Mammary epithelial cell (primary cell): ENCODE results near the gene LMAN1L.

Source experiments
- CTCF ChIP-seq, 2 donors: IDR thresholded peaks in 1 of 2; conservative IDR thresholded peaks in 1 of 2; 2 replicates each; pipeline ENCODE4 v1.5.1; 2011 to 2012; ENCODE audit warnings: inconsistent platforms in 2 of 2, low read length in 2 of 2, mild to moderate bottlenecking in 2 of 2, control low read depth in 1 of 2, low read depth in 1 of 2; ENCODE audit not compliant: insufficient read depth in 1 of 2; ENCODE audit errors: extremely low read depth in 1 of 2
- EZH2 ChIP-seq: IDR thresholded peaks from 2 replicates; pipeline ENCODE4 v1.6.1; 2012; ENCODE audit warnings: low read length, inconsistent platforms, borderline replicate concordance

DNA sequence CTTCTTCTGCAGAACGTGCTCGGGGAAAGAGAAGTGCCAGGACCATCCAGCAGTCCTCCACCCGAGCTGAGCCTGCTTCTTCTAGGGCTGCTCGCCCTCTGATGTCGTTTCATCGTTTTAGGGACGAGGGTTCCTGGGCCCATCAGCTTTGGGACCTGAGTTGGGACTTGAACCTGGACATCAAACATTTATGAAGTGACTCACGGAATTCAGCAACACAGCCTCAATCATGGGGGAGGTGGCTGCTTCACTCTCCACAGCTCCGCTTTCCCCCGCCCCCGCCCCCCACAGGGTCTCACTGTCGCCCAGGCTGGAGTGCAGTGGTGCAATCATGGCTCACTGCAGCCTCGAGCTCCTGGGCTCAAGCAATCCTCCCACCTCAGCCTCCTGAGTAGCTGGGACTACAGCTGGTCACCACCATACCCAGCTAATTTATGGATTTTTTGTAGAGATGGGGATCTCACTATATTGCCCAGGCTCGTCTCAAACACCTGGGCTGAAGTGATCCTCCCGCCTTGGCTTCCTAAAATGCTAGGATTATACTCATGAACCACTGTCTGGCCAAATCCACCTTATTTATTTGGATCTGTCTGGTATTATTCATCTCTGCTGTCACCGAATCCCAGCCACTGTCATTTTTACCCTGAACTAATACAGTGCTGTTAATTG, 61.3 kb downstream of the LMAN1L start:
- TF ChIP-seq CTCF (conservative IDR thresholded peaks at IDR 0.05 in 1 of 2, IDR thresholded peaks at IDR 0.05 in 1 of 2; ENCODE audit: extremely low read depth in 1 of 2, insufficient read depth in 1 of 2, low read depth in 1 of 2, low read length in 2 of 2) = no peak
- TF ChIP-seq EZH2 = no peak
